HG03565 (cell line): ENCODE measurements around the gene ZRANB1.

Experiments
- ATAC-seq: cut with Tn5 transposase; IDR thresholded peaks from one replicate; pipeline ENCODE4 v1.9.1; 2021; ENCODE audit warnings: mild to moderate bottlenecking, moderate library complexity; ENCODE audit not compliant: unreplicated experiment

The ZRANB1 gene

GRCh38 chr10:124993345-124993708 is 51.4 kb downstream of the ZRANB1 start:
- no peak for ATAC-seq

GRCh38 chr10:124993736-124994451 is 52.0 kb downstream of the ZRANB1 start:
- ATAC-seq, result no peak

GRCh38 chr10:124994573-124995473 is 52.9 kb downstream of the ZRANB1 start:
- no peak for ATAC-seq

- no peak for ATAC-seq
Observed at GRCh38 chr10:124995605-124996004, 53.7 kb downstream of the ZRANB1 start.

- no peak for ATAC-seq
Observed at GRCh38 chr10:124996127-124996853, 54.4 kb downstream of the ZRANB1 start.

GRCh38 chr10:124996854-124997215 is 54.9 kb downstream of the ZRANB1 start:
- no peak for ATAC-seq

- ATAC-seq, result no peak
Observed at GRCh38 chr10:124997306-124997705, 55.4 kb downstream of the ZRANB1 start.

GRCh38 chr10:124997771-124998623 is 56.1 kb downstream of the ZRANB1 start:
- ATAC-seq, result no peak

GRCh38 chr10:124998624-124999291 is 56.8 kb downstream of the ZRANB1 start:
- no peak for ATAC-seq

GRCh38 chr10:124999433-125000365 is 57.8 kb downstream of the ZRANB1 start:
- no peak for ATAC-seq

- ATAC-seq, result no peak
Observed at GRCh38 chr10:125000366-125001312, 58.7 kb downstream of the ZRANB1 start.

GRCh38 chr10:125001313-125002046 is 59.6 kb downstream of the ZRANB1 start:
- ATAC-seq, result no peak

- ATAC-seq, result no peak
Observed at GRCh38 chr10:125002047-125002422, 60.1 kb downstream of the ZRANB1 start.

GRCh38 chr10:125002423-125003145 is 60.7 kb downstream of the ZRANB1 start:
- no peak for ATAC-seq

GRCh38 chr10:125003146-125003900 is 61.4 kb downstream of the ZRANB1 start:
- ATAC-seq, result no peak
